Measurements from ENCODE around the gene TATDN2. TPM values are rescaled to one million over a fixed set of nuclear protein-coding genes. Genes with fewer than 3 reads are reported as not detected.

The TATDN2 gene
- polyA plus RNA-seq, 2 of the 4 experiments (the other 2 are of a cell fraction): 22.4 to 34.9 TPM

- WGBS (ENCODE audit: missing lambda C conversion rate): 95% methylated on average over 16 of the region's 18 CpGs
- TF ChIP-seq RCOR1 (IDR thresholded peaks at IDR 0.05; ENCODE audit: low read depth, low read length): no peak
- no peak for TF ChIP-seq HOXB5 (CRISPR knock-in tag; IDR thresholded peaks at IDR 0.05)
- no peak for TF ChIP-seq RNF2 (IDR thresholded peaks at IDR 0.05; ENCODE audit: borderline replicate concordance, low read depth)
- TF ChIP-seq KDM1A (IDR thresholded peaks at IDR 0.05; ENCODE audit: low read depth): no peak
- no peak for TF ChIP-seq HES2 (IDR thresholded peaks at IDR 0.05)
- no peak for TF ChIP-seq FOSB (CRISPR knock-in tag; IDR thresholded peaks at IDR 0.05)
- TF ChIP-seq ATOH8 (CRISPR knock-in tag; IDR thresholded peaks at IDR 0.05; ENCODE audit: low read depth): no peak
- no peak for TF ChIP-seq HMGXB4 (CRISPR knock-in tag; IDR thresholded peaks at IDR 0.05; ENCODE audit: borderline replicate concordance)
- TF ChIP-seq FOXS1 (CRISPR knock-in tag; IDR thresholded peaks at IDR 0.05): no peak
- Histone ChIP-seq H3K27ac (no peak overlapping the region), H3K4me1 (no peaks in the 10 kb centered on the region), H3K9me3 (no peaks in the 10 kb centered on the region), H3K4me2 (no peak overlapping the region), H3K4me3 (no peak overlapping the region)
- no peak for DNase-seq (ENCODE audit: low read depth in 1 of 2, low spot score in 1 of 2)
- CTCF ChIA-PET: interaction anchor here (0.6 to 4.2 kb wide), 7 partner anchors 10 to 448 kb away, joined by 3 to 16 read pairs (median 3); no protein-coding TSS in a partner anchor
- FAIRE-seq: no peak
- ATAC-seq: no peak
- POLR2A ChIA-PET: interaction anchor here (1.0 to 1.3 kb wide), 2 partner anchors 27 to 344 kb away, joined by 3 read pairs; no protein-coding TSS in a partner anchor
Observed at GRCh38 chr3:10290481-10291176, 42.4 kb downstream of the TATDN2 start.

GRCh38 chr3:10291641-10292040, 43.4 kb downstream of the TATDN2 start:
- ChIA-PET POLR2A (no interaction called here), CTCF (interaction anchor here (2.9 to 4.2 kb wide), 2 partner anchors 11 to 447 kb away, joined by 8 to 16 read pairs; no protein-coding TSS in a partner anchor)
- no peaks in the 10 kb centered on the region for H3K9me3 ChIP-seq
- H3K4me1 ChIP-seq: no peaks in the 10 kb centered on the region
- no peak for ATAC-seq
- FAIRE-seq: no peak
- WGBS (ENCODE audit: missing lambda C conversion rate): 97% methylated on average over 5 of the region's 6 CpGs
- H3K4me2 ChIP-seq: no peak overlapping the region
- no peak for DNase-seq (ENCODE audit: low read depth in 1 of 2, low spot score in 1 of 2)
- TF ChIP-seq CBX2 (IDR thresholded peaks at IDR 0.05; ENCODE audit: borderline replicate concordance, low read depth) (no peak), HOXA7 (CRISPR knock-in tag; IDR thresholded peaks at IDR 0.05) (no peak), JUNB (IDR thresholded peaks at IDR 0.05) (no peak), ESRRA (IDR thresholded peaks at IDR 0.05; ENCODE audit: borderline replicate concordance, low read length) (no peak), RARB (CRISPR knock-in tag; IDR thresholded peaks at IDR 0.05) (no peak), FOXS1 (CRISPR knock-in tag; IDR thresholded peaks at IDR 0.05) (no peak)
- no peak overlapping the region for H3K27ac ChIP-seq
- H3K4me3 ChIP-seq: no peak overlapping the region

- ChIA-PET POLR2A (interaction anchor here (1.2 kb wide), 1 partner anchor 11 kb away, joined by 3 read pairs; no protein-coding TSS in a partner anchor), CTCF (interaction anchor here (1.2 to 4.2 kb wide), 2 partner anchors 8 to 12 kb away, joined by 3 to 16 read pairs; no protein-coding TSS in a partner anchor)
- no peak for FAIRE-seq
- H3K4me1 ChIP-seq: no peaks in the 10 kb centered on the region
- WGBS (ENCODE audit: missing lambda C conversion rate): 93% methylated on average over 12 of the region's 12 CpGs
- no peak within 1 kb of the TSS for H3K4me2 ChIP-seq
- DNase-seq (ENCODE audit: low read depth in 1 of 2, low spot score in 1 of 2): no peak
- H3K9me3 ChIP-seq: no peaks in the 10 kb centered on the region
- no peak within 1 kb of the TSS for H3K4me3 ChIP-seq
- H3K27ac ChIP-seq: no peak within 1 kb of the TSS
- ATAC-seq: no peak
- TF ChIP-seq JUN (IDR thresholded peaks at IDR 0.05): no peak
- no peak for TF ChIP-seq RNF2 (IDR thresholded peaks at IDR 0.05; ENCODE audit: borderline replicate concordance, low read depth)
- TF ChIP-seq POLR2AphosphoS2 (conservative IDR thresholded peaks at IDR 0.05; ENCODE audit: low read length): no peak
- TF ChIP-seq E2F6 (IDR thresholded peaks at IDR 0.05; ENCODE audit: borderline replicate concordance, low read depth): no peak
- no peak for TF ChIP-seq CHD2 (IDR thresholded peaks at IDR 0.05; ENCODE audit: low read length, partially characterized antibody)
- no peak for TF ChIP-seq CTCF (IDR thresholded peaks at IDR 0.05)
- no peak for TF ChIP-seq EHMT2 (IDR thresholded peaks at IDR 0.05; ENCODE audit: low read depth)
- TF ChIP-seq MAX (IDR thresholded peaks at IDR 0.05): no peak
- TF ChIP-seq MAZ (IDR thresholded peaks at IDR 0.05; ENCODE audit: borderline replicate concordance, low read depth, low read length): no peak
Observed at GRCh38 chr3:10292505-10293419, 44.5 kb downstream of the TATDN2 start, which contains the start of gene GHRL. Gene GHRL (minus strand): TSS chr3:10292947. CDS start chr3:10290180, 2,767 bp downstream.
